WI38 (cell line): Measurements from ENCODE around the gene NUP35.
"Not testable (repeated sequence)": the region's sequence is repeated elsewhere in the genome, so short reads cannot be mapped to it uniquely, and the experiment has no call there.

ENCODE experiments used
- H3K4me3 ChIP-seq: 2 replicates; pipeline ENCODE4 v1.5.1; 2011; ENCODE audit warnings: low read depth, mild to moderate bottlenecking, control low read depth, low read length
- TF ChIP-seq, protein P1 (sequence below): IDR thresholded peaks from 2 replicates; pipeline ENCODE4 v1.5.1; 2012; ENCODE audit warnings: low read depth, mild to moderate bottlenecking, control low read depth, low read length

NUP35 gene

GRCh38 chr2:183148955-183149354 is 24.7 kb downstream of the NUP35 start:
- TF ChIP-seq, protein P1, sequence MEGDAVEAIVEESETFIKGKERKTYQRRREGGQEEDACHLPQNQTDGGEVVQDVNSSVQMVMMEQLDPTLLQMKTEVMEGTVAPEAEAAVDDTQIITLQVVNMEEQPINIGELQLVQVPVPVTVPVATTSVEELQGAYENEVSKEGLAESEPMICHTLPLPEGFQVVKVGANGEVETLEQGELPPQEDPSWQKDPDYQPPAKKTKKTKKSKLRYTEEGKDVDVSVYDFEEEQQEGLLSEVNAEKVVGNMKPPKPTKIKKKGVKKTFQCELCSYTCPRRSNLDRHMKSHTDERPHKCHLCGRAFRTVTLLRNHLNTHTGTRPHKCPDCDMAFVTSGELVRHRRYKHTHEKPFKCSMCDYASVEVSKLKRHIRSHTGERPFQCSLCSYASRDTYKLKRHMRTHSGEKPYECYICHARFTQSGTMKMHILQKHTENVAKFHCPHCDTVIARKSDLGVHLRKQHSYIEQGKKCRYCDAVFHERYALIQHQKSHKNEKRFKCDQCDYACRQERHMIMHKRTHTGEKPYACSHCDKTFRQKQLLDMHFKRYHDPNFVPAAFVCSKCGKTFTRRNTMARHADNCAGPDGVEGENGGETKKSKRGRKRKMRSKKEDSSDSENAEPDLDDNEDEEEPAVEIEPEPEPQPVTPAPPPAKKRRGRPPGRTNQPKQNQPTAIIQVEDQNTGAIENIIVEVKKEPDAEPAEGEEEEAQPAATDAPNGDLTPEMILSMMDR, result no peak
- no peak overlapping the region for H3K4me3 ChIP-seq

- TF ChIP-seq, protein P1, result no peak
- no peak overlapping the region for H3K4me3 ChIP-seq
These were observed 25.2 kb downstream of the NUP35 start for GRCh38 chr2:183149489-183149888.

DNA sequence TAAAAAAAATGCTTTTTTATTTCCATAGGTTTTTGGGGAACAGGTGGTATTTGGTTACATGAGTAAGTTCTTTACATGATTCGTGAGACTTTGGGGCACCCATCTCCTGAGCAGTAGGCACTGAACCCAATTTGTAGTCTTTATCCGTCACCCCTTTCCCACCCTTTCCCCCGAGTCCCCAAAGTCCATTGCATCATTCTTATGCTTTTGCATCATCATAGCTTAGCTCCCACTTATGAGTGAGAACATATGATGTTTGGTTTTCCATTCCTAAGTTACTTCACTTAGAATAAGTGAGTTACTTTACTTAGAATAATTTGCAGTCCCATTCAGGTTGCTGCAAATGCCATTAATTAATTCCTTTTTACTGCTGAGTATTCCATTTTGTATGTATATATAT is 28.0 kb downstream of the NUP35 start:
- not testable (repeated sequence) for H3K4me3 ChIP-seq

GRCh38 chr2:183153967-183154366 is 29.7 kb downstream of the NUP35 start:
- TF ChIP-seq, protein P1, result no peak
- no peak overlapping the region for H3K4me3 ChIP-seq

- H3K4me3 ChIP-seq, result not testable (repeated sequence)
These were observed 30.5 kb downstream of the NUP35 start for GRCh38 chr2:183154772-183155171.

DNA sequence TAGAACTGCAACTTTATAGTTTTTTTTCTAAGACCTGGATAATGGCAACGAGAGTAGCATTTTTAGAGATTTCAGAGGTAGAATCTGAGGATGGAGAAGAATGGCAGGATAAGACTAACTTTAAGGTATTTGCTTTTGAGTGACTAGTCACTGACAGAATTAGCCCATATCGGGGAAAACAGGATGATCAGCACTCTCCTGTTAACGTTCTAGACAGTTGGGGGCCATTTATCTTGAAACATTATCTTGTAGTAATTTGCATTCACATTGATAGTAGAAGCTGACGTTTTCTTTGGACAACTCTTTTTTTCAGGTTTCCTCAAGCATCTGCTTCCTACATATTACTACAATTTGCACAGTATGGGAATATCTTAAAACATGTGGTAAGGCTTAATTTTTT is 32.9 kb downstream of the NUP35 start:
- TF ChIP-seq, protein P1, result no peak
- H3K4me3 ChIP-seq, result no peak overlapping the region

- TF ChIP-seq, protein P1, result no peak
- H3K4me3 ChIP-seq, result no peak overlapping the region
These were observed 38.1 kb downstream of the NUP35 start for GRCh38 chr2:183162362-183162761.

DNA sequence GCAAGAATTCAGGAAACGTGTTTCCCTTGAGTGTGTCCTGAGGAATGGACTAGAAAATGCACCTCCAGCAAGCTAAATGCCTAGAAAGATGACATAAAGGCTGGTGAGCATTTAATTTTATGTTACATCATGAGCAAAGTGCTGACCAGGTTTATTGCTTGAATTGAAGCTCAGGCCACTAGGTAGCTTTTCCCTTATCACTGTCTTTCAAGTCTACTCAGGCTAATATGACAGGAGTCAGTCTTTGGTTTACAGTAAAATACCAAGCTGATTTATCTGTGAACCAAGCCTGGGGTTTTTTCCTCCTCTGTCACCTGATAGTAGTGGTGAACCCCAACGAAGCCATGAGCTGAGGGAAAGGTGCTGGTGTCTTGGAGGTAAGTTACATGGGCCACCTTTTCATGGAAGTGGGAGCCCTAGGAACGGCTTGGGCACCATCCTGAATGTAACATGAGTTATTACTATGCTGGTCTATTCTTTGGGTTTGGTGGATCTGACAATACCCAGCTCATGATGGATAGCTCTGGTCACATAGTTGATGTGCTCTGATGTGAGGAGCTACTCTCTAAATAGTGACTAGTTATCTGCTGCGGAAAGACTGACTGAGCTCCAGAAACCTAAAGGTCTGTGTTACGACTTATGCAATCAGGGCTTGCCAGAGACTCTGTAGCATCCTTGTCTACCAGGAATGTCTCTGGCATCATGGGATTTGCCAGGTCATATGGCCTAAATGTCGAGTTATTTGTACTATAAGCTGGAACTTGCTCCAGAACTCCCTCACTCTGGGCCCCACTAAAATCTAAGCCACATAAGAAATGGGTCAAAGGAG is 39.8 kb downstream of the NUP35 start:
- H3K4me3 ChIP-seq, result no peak overlapping the region
- TF ChIP-seq, protein P1, result no peak
